Hindlimb muscle (tissue), 1 donor: ENCODE data around the gene OR10G4. TPM values are rescaled to one million over a fixed set of nuclear protein-coding genes. Genes with fewer than 3 reads are reported as not detected.
"Not testable (repeated sequence)": the region's sequence is repeated elsewhere in the genome, so short reads cannot be mapped to it uniquely, and the experiment has no call there.

ENCODE experiments used
- DNase-seq: peaks from one replicate; pipeline ENCODE4 v3.0.0-alpha.2; 2013
- polyA plus RNA-seq: library from polyadenylated mRNA; unstranded; fragments of 120-200 nt; gene quantifications from one replicate; pipeline ENCODE4 v1.2.1, GENCODE V29; 2013; ENCODE audit not compliant: insufficient read length

The OR10G4 gene, protein sequence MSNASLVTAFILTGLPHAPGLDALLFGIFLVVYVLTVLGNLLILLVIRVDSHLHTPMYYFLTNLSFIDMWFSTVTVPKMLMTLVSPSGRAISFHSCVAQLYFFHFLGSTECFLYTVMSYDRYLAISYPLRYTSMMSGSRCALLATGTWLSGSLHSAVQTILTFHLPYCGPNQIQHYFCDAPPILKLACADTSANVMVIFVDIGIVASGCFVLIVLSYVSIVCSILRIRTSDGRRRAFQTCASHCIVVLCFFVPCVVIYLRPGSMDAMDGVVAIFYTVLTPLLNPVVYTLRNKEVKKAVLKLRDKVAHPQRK
- not detected for polyA plus RNA-seq

DNA sequence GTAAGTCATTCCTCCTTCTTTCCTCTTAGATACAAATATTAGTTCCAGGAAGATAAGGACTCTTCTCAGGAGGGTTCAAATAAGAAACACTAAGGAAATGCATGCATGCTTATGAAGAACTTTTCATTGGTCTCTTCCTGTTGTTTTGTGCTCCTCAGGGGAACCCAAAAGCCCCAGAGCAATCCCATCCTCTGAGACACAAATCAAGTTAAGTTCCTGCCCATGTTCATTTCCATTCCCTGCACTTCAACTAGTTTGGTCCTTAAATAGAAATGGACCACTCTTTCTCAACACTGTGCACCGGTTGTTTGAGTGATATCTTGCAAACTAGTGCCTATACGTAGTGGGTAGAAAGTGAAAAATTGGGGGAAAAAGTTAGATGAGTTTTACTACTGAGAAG, at the start of gene OR10G4:
OR10G4 (plus strand) TSS at position 301 of the 400 bp plus-strand sequence. CDS start 2,578 bp downstream, outside the sequence.
- DNase-seq: no peak

DNA sequence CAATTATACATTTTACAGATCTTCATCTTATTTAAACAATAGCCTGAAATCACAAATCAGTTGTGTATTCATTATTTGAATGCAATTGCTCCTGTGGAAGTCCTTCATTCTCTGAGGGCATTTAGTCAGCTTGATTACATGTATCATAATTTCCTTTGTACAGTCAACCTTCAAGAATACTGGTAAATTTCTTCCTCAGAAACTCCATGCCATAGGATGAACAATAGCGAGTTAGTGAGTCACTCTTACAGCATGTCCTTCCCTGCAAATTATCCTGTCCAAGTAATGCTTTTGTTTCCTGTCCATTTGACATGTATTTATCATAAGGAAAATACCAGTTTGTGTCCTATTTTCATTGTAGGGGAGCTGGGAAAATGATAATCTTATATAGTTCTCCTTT, 39.0 kb upstream of the OR10G4 start:
- no peak for DNase-seq

DNA sequence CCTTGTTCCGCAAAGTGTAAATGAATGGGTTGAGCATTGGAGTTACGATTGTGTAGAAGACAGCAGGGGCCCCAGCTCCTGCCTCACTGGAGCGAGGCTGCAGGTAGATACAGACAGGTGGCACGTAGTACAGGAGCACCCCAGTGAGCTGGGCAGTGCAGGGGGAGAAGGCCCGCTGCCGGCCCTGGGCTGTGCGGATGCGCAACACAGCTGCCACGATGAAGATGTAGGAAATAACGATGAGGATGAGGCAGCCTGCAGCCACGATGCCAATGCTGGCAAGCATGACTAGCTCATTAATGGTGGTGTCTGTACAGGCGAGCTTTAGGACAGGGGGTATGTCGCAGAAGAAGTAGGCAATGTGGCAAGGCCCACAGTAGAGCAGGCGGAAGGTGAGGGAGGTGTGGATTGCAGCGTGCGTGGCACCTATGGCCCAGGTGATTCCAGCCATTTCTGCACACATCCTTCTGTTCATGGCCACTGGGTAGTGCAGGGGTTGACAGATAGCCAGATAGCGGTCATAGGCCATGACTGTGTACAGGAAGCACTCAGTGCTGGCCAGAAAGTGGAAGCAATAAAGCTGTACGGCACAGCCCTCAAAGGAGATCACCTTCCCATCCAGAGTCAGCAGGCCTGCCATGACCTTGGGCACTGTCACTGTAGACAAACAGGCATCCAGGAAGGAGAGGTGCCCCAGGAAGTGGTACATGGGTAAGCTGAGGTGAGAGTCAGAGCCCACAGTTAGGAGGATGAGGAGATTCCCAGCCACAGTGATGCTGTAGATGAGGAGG, 35.8 kb upstream of the OR10G4 start:
- DNase-seq: no peak

DNA sequence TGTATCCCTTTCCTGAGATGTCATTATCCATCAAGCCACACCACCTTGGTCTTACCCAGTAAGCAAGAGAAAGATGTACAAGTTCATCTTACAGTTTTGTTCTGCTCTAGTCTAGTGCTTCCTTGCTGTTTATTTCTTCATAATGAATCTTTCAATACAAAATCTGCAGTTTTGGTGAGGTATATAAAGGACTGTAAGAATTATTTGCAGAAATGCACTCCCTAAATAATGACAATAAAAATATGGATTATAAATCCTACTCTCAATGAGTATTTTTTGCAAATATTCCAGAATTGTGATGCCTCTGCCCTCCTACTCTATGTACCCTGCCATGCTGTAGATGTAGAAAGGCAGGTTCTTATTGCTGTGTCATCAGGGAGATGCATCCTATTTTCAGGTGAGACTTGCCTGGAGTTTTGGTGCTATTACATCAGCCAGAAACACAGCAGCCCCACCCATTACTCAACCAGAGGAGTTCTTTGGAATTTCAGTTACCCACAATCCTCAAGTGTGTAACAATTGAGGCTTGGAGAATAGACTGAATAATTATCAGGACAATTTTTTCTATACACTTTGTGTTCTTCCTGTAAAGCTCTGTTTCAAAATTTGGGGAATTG, 35.0 kb upstream of the OR10G4 start, which contains the start of gene OR10S1:
OR10S1 (minus strand) TSS at position 51 of the 617 bp plus-strand sequence. CDS start 117 bp downstream, outside the sequence.
- DNase-seq: no peak

DNA sequence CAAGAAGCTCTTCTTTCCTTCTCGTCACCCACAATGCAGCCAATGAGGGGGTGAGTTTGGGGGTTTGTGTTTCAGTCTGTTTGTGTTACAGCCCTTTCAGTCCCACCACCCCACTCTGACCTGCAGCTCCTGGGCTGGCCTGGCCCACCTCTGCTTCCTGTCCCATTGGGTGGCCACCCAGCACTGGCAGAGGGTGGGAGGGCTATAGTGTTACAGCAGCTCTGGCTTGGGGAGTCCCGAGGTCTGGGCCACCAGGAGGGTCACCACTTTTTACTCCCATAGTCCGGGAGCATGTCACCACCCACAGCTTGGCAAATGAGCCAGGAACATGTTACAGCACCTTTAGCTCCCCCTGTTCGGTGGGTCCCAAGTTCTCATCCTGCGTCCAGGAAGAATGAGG, 33.5 kb upstream of the OR10G4 start:
- DNase-seq: no peak

DNA sequence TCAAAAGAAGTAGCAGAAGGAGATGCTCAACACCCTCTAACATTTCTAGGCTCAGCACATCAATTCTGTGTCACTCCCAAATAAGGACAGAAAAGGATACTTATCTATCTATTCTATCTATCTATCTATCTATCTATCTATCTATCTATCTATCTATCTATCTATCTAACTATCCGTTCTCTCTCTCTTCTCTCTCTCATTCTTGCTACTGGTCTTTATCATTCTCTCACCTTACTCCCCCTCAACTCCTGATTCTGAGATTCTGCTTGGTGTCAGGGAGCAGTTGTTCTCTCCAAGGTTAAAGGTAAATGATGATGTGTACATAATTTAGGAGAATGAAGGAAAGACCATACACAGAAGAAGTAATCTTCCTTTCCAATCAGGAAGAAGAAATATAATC, 17.7 kb upstream of the OR10G4 start, which contains the start of gene OR10G6:
OR10G6 (minus strand) TSS at position 43 of the 400 bp plus-strand sequence; CDS start at position 43, 0 bp downstream.
- no peak for DNase-seq

DNA sequence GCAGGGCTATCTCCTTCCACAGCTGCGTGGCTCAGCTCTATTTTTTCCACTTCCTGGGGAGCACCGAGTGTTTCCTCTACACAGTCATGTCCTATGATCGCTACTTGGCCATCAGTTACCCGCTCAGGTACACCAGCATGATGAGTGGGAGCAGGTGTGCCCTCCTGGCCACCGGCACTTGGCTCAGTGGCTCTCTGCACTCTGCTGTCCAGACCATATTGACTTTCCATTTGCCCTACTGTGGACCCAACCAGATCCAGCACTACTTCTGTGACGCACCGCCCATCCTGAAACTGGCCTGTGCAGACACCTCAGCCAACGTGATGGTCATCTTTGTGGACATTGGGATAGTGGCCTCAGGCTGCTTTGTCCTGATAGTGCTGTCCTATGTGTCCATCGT, 3.0 kb downstream of the OR10G4 start:
- not testable (repeated sequence) for DNase-seq

DNA sequence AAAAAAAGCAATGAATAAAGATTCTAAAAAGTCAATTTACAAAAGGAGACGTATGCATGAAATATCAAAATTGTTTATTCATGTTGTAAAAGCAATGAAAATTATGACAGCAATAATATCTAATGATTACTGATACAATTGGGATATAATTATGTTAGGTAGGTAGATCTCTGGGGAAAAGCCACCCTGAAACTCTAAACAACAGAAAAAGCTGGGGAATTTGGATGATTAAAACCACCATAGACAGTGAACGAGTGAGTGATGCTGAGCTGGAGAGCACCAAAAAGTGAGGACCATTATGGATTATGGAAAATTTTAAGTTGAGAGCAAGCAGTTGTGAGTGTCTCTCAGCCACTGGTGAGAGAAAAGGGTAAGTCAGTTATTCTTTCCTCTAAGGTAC, 13.7 kb downstream of the OR10G4 start, which contains the start of gene OR10G8:
OR10G8 (plus strand) TSS at position 301 of the 400 bp plus-strand sequence. CDS start 2,825 bp downstream, outside the sequence.
- DNase-seq: no peak

DNA sequence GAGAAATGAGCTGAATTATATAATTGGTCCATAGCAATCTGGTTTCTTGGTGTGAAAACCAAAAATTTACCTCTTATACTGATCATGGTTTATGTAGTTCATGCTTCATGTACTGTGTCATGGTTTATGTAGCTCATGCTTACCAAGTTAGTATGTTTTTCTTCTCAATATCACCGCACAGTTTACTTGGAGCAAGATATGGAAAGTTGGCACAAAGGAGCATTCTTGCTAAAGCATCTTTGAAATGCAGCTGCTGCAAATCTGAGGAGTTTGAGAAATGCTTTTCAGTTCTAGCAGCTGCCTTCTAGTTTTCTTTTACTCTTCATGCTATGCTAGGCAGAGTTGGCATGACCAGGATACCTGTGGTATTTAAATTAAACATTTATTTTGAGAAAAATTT, 23.9 kb downstream of the OR10G4 start:
- peak; percentile 2 for DNase-seq

DNA sequence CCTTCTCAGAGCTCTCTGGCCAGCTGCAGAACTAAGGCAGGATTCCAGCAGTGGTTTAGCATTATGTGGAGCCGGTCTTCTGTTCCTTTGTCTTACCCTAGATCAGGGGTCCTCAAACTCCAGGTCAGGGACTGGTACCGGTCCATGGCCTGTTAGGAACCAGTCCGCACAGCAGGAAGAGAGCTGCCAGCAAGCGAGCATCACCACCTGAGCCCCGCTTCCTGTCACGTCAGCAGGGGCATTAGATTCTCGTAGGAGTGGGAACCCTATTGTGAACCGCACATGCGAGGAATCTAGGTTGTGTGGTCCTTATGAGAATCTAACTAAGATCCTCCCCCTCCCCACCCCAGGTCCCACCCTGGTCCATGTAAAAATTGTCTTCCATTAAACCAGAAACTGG, 26.8 kb downstream of the OR10G4 start:
- DNase-seq: no peak

DNA sequence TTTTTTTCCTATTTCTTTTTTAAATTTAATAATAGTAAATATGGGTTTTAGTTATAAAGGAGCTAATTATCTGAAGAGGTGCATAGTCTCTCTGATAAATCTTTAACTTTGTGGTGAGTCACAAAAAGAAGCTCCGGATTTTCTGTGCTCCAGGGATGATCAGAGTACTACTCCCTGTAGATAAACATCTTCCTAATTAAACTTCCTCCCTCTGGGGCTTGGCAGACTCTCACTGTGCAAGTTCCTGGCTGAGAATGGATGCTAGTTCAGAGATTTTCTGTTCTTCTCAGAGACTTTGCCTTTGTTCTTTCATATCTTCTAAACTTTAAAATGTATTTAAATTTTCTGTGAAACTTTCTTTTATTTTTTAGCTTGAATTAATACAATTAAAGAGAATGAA, 28.5 kb downstream of the OR10G4 start, which contains the start of gene OR10G7:
OR10G7 (minus strand) TSS at position 72 of the 400 bp plus-strand sequence. CDS start 2,324 bp downstream, outside the sequence.
- DNase-seq: no peak

DNA sequence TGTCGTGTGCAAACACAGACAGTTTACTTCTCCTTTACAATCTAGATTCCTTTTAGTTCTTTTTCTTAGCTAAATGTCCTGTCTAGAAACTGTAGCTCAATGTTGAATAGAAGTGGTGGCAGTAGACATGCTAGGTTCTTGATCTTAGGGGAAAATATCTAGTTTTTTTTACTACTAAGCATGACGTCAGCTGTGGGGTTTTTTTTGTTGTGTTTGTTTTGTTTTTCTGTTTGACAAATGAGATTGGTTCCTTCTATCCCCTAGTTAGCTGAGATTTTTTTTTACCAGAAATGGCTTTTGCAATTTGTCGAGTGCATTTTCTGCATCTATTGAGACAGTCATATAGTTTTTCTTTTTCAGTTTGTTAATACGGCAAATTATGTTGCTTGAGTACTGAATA, 30.6 kb downstream of the OR10G4 start:
- DNase-seq: no peak

DNA sequence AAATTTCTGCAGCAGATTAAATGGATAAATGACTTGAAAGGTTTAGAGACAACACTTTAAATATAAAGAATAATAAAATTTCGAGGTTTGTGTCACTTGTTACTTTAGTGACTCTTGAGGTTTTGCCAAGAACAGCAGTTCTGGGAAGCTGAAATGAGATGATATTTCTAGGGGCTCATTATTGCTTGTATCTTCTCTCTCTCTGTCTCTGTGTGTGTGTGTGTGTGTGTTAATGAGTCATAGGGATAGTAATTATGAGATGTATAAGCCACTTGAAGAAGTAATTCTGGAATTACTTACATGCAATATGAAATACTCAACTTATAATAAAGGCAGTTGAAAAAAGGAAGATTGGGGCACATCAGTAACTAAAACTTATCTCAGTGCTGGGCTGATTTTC, 38.0 kb downstream of the OR10G4 start:
- no peak for DNase-seq

DNA sequence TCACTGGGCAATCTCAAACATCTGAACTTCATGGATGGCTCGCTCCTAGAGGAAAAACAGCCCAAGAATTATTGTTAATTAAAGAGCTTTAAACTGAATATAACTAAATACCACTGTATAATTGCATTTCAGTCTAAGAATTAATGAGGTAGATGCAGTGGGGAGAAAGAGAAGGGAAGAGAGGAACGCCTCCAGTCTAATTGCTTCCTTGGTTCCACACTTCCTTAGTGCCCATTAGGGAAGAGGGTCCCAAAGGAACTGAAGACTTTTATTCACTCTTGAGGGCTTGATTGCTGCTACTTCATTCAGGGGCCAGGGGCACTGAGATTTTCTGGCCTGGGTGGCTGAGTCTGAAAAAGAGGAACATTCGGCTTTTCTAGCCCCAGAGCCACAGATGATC, 40.2 kb downstream of the OR10G4 start:
- no peak for DNase-seq

Other genes with a start within 250 kb of the OR10G4 start
- gene OR6M1, start 206.6 kb upstream of the OR10G4 start, polyA plus RNA-seq: not detected
- gene TMEM225, start 127.3 kb upstream of the OR10G4 start, polyA plus RNA-seq: not detected
- 0.18 TPM for gene OR8D4, start 110.8 kb upstream of the OR10G4 start, polyA plus RNA-seq
- not detected for gene OR4D5, start 73.4 kb upstream of the OR10G4 start, polyA plus RNA-seq
- not detected for gene OR6T1, start 69.2 kb upstream of the OR10G4 start, polyA plus RNA-seq
- not detected for gene OR10S1, start 35.2 kb upstream of the OR10G4 start, polyA plus RNA-seq
- not detected for gene OR10G6, start 17.8 kb upstream of the OR10G4 start, polyA plus RNA-seq
- not detected for gene OR10G9, start 10.0 kb downstream of the OR10G4 start, polyA plus RNA-seq
- not detected for gene OR10G8, start 13.8 kb downstream of the OR10G4 start, polyA plus RNA-seq
- gene OR10G7, start 28.3 kb downstream of the OR10G4 start, polyA plus RNA-seq: not detected
- gene VWA5A, start 102.5 kb downstream of the OR10G4 start, polyA plus RNA-seq: 101 TPM
- not detected for gene OR10D3, start 170.3 kb downstream of the OR10G4 start, polyA plus RNA-seq
- gene OR8G1, start 228.1 kb downstream of the OR10G4 start, polyA plus RNA-seq: not detected
- not detected for gene OR8G5, start 243.4 kb downstream of the OR10G4 start, polyA plus RNA-seq